RPMI8226 (cell line): ENCODE results near the gene COX8C.
"Not testable (repeated sequence)": the region's sequence is repeated elsewhere in the genome, so short reads cannot be mapped to it uniquely, and the experiment has no call there.

Experiments used
- DNase-seq: peaks from one replicate; pipeline ENCODE4 v3.0.0-alpha.2; 2015

Gene COX8C

DNA sequence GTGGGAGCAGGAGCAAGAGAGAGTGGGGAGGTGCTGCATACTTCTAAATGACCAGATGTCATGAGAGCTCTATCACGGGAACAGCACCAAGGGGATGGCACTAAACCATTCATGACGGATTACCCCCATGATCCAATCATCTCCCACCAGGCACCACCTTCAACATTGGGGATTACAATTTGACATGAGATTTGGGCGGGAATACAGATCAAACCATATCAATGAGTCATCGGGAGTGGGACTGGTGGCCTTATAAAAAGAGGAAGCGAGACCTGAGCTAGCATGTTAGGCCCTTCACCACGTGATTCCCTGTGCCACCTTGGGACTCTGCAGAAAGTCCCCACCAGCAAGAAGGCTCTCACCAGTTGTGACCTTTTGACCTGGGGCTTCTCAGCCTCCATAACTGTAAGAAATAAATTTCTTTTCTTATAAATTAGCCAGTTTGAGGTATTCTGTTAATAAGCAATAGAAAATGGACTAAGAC lies 28.7 kb downstream of the COX8C start:
- DNase-seq = peak; percentile 88

- no peak for DNase-seq
Observed at GRCh38 chr14:93379831-93380230, 32.8 kb downstream of the COX8C start.

DNA sequence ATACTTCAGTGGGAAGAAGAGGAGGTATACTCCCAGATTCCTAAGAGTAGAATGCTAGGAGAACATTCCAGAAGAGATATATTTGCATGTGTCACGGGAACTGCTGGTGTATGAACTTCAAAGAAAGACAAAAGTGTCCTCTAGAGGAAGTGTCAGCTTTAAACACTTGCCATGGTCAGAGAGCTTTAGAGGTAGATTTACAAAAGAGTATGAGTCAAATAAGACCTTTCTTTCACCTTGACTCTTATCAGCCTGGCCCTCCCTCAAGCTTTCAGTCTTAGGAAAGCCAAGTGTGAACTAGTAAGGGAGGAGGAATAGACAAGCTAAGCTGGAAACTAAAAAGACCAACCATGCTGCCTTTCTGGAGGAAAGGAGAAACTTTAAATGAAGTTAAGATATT lies 34.7 kb downstream of the COX8C start:
- DNase-seq = no peak

GRCh38 chr14:93384256-93384655 lies 37.3 kb downstream of the COX8C start:
- not testable (repeated sequence) for DNase-seq

DNA sequence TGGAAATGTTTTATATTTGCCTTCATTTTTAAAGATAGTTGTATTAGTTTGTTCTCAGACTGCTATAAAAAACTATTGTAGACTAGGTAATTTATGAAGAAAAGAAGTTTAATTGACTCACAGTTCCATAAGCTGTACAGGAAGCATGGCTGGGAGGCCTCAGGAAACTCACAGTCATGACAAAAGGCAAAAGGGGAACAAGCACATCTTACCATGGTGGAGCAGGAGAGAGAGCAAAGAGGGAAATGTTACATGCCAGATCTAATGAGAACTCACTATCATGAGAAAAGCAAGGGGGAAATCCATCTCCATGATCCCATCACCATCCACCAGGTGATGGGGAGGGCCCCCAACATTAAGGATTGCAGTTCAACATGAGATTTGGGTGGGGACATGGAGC lies 48.2 kb downstream of the COX8C start:
- no peak for DNase-seq

DNA sequence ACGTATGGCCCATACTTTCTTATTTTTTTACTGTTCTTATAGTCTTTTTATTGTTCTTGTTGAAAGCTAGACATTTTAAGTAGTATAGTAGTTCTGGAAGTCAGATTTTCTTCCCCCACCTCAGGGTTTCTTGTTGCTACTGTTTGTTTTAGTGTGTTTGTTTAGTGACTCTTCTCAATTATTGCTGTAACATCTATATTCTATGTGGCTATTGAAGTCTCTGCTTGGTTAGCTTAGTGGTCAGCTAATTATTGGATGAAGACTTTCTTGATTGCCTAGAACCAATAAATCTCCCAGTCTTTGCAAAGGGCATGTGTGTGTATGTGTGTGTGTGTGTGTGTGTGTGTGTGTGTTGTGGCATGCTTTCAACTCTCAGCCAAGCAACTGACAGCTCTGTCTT lies 49.5 kb downstream of the COX8C start:
- DNase-seq = no peak
